Activated CD8-positive, alpha-beta memory T cell treated with anti-CD3 and anti-CD28 coated beads, Interleukin-2, amount 10 ng/mL, durations not matched to agents 7 days and 5 days (primary cell): Measurements from ENCODE around the gene PSMB11. TPM values are rescaled to one million over a fixed set of nuclear protein-coding genes. Genes with fewer than 3 reads are reported as not detected.

Experiments
- ATAC-seq: fragments of 150-1000 bp; cut with Tn5 transposase; one replicate; pipeline ENCODE4 v1.10.0; 2021; ENCODE audit warnings: moderate library complexity
- CTCF ChIA-PET: fragments of 350-600 bp; sonication (Branson Sonifier 250); formaldehyde crosslinking; loops from one replicate; lab custom pipeline; 2021; ENCODE audit warnings: antibody characterized with exemption; lab: Charles Lee
- DNase-seq: peaks from one replicate; pipeline ENCODE4 v3.0.0-alpha.2; 2020
- H3K27ac Mint-ChIP-seq: one replicate; pipeline ENCODE4 v1.8.0; 2021; ENCODE audit warnings: mild to moderate bottlenecking, mixed read lengths
- H3K27me3 Mint-ChIP-seq: one replicate; pipeline ENCODE4 v1.8.0; 2021; ENCODE audit warnings: mixed read lengths
- H3K36me3 Mint-ChIP-seq: one replicate; pipeline ENCODE4 v1.8.0; 2021; ENCODE audit warnings: mild to moderate bottlenecking, mixed read lengths
- H3K4me1 Mint-ChIP-seq: one replicate; pipeline ENCODE4 v1.8.0; 2021; ENCODE audit warnings: mixed read lengths
- H3K4me3 Mint-ChIP-seq: one replicate; pipeline ENCODE4 v1.8.0; 2021; ENCODE audit warnings: mild to moderate bottlenecking, moderate library complexity, mixed read lengths
- H3K9me3 Mint-ChIP-seq: one replicate; pipeline ENCODE4 v1.8.0; 2022; ENCODE audit warnings: low read depth, mixed read lengths
- total RNA-seq, 2 experiments: library from RNA; stranded (reverse); gene quantifications; one replicate each; pipeline ENCODE4 v1.2.3, GENCODE V29; 2021

Gene PSMB11
- total RNA-seq, 2 experiments from 2014 or later: not detected

DNA sequence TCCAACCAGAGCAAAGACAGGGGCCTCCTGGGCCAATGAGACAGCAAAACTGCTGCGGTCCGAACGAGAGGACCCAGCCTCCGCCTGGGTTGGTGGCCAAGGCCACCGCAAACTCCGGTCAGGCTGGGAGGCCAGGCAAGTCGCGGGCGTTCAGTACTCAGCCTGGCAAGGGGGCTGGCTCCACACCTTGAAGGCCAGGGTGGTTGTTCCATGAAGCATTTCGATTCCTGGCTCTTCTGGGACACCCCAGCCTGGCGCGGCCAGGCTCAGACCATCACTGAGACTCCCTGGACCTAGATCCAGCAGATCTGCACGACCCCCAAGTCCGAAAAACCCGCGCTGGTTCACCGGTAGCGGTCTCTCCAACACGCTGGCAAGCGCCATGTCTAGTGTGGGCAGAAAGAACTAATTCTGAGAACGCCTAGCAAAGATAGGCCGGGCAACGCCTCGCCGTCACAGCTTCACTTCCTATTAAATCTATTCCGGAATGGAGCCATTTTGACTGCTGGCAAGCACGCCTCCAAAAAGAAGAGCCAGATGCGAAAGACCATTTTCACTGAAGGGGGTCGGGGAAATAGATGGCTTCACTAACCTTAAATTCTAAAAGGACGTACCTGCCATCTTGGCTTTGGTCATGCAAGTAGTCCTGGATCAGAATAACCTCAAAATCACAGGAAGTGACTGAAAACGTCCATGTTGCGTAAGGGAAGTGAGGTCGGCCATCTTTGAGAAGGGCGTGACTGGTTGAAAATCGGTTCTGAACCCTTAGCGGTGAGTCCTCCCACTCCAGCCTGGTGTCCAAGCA lies 7.3 kb upstream of the PSMB11 start, which contains the start of gene PSMB5:
TSS of gene PSMB5 (minus strand) at position 403 of the 805 bp plus-strand sequence. CDS start at position 384, 19 bp downstream.
- Mint-ChIP-seq H3K36me3 (peaks cover 22% of the 10 kb centered on the region), H3K27me3 (peaks cover 3% of the 10 kb centered on the region), H3K9me3 (no peaks in the 10 kb centered on the region), H3K27ac (peak within 1 kb of the TSS; percentile 95), H3K4me3 (peak within 1 kb of the TSS; percentile 83), H3K4me1 (peaks cover 27% of the 10 kb centered on the region)
- CTCF ChIA-PET: interaction anchor here (0.9 to 3.6 kb wide), 8 partner anchors 23 to 78 kb away, joined by 3 to 14 read pairs (median 4); partner anchors contain the start of genes AJUBA and HAUS4
- DNase-seq (peak; percentile 95), ATAC-seq (peak; percentile 95)

DNA sequence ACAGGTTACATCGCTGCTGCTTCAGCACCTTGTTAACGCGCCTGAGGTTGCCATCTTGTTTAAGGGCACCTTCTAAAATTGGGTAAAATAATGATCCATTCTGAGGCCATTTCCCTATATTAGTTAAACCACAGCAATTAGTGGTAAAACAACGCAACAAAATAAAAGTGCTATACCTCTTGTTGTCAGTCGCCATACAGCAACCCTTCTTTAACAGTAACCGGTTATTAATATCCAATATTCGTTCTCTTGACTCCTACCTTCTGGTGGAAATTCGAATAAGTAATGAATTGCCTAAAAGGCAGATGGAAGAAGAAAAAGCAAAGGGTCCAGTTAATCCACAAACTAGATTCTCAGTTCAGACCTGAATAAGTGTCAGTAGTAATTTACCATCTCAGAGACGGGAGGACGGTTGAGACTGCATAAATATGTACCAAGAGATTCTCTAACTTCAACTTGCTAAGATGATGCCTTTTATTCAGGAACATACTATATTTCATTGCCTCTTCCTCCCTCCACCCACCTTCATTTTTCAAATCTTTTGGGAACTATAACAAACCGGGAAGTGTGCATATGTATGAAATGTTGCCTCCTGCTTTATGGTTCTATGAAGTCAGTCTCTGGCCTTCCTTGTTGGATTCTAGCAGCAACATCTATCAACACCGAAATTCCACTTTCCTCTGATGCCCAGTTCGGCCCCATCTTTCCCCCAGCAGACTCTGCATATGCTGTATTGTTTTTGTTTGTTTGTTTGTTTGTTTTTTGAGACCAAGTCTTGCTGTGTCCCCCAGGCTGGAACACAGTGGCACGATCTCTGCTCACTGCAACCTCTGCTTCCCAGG lies 6.5 kb upstream of the PSMB11 start:
- peaks cover 22% of the 10 kb centered on the region for H3K36me3 Mint-ChIP-seq
- CTCF ChIA-PET: interaction anchor here (1.3 to 3.6 kb wide), 3 partner anchors 23 to 54 kb away, joined by 3 to 14 read pairs (median 14); partner anchors contain the start of gene AJUBA
- no peaks in the 10 kb centered on the region for H3K9me3 Mint-ChIP-seq
- peak overlapping the region; percentile 95 for H3K27ac Mint-ChIP-seq
- ATAC-seq (no peak), DNase-seq (no peak)
- H3K4me3 Mint-ChIP-seq: peak overlapping the region; percentile 83
- H3K27me3 Mint-ChIP-seq: peaks cover 3% of the 10 kb centered on the region
- H3K4me1 Mint-ChIP-seq: peaks cover 27% of the 10 kb centered on the region

DNA sequence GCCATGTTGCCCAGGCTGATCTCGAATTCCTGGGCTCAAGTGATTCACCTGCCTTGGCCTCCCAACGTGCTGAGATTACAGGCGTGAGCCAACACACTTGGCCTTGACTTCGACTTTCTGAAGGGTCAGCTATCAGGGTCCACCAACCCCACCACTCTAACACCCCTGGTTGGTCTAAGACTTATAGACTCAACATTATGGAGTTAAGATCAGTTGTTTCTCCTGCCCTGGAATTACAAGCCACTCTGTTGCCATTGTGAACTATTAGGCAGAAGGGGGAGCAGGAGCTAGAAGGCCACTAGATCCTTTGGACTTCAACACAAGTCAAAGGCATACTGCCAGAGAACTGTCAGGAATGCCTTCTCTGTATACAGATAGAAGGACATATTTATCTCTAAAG lies 1.9 kb upstream of the PSMB11 start:
- ATAC-seq (no peak), DNase-seq (no peak)
- H3K36me3 Mint-ChIP-seq: no peaks in the 10 kb centered on the region
- H3K27me3 Mint-ChIP-seq: peaks cover 3% of the 10 kb centered on the region
- CTCF ChIA-PET: interaction anchor here (1.3 to 3.7 kb wide), 6 partner anchors 12 to 111 kb away, joined by 3 to 16 read pairs (median 9); partner anchors contain the start of genes CDH24 and PRMT5
- no peaks in the 10 kb centered on the region for H3K9me3 Mint-ChIP-seq
- peaks cover 8% of the 10 kb centered on the region for H3K4me1 Mint-ChIP-seq
- H3K4me3 Mint-ChIP-seq: no peak overlapping the region
- H3K27ac Mint-ChIP-seq: no peak overlapping the region

DNA sequence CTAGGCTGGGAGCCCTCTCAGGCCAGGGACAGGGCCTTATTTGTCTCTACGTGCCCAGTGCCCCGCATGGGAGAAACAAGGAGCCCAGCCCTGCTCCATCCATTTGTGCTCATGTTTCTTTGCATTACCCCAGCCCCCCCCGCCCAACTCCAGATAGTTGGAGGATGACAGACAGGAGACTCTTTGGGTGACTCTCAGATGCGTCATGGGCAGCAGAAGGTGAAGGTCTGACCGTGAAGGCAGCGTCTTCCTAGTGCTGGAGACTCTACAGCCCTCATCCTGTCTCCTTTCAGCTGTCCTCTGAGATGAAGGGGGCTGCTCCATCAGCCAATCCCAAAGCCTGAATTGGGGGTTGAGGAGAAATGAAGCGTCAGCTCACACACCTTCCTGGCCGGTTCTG lies 283 bp upstream of the PSMB11 start:
- CTCF ChIA-PET: interaction anchor here (1.1 to 3.7 kb wide), 4 partner anchors 11 to 55 kb away, joined by 6 to 16 read pairs (median 8); partner anchors contain the start of gene CDH24
- no peak overlapping the region for H3K27ac Mint-ChIP-seq
- no peaks in the 10 kb centered on the region for H3K4me1 Mint-ChIP-seq
- no peak overlapping the region for H3K4me3 Mint-ChIP-seq
- no peaks in the 10 kb centered on the region for H3K36me3 Mint-ChIP-seq
- no peaks in the 10 kb centered on the region for H3K9me3 Mint-ChIP-seq
- no peak for DNase-seq
- peaks cover 3% of the 10 kb centered on the region for H3K27me3 Mint-ChIP-seq
- ATAC-seq: no peak

DNA sequence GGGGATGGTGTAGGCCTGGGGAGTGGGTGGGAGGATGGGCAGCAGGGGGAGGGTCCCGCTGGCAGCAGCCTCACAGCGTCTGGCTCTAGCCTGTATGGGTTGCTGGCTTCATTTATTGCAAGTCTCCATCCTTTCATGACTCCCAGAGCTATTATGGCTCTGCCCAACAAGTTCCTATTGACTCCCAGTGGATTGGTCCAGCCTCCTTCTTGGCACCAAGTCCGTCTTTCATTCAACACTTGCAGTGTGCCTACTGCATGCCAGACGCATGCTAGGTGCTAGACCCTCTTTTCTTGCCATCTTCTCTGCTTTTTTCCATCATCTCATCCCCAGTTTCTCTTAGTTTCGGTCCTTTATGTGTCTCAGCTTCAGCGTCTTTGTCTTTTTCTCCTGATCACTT lies 1.1 kb downstream of the PSMB11 start:
- H3K4me3 Mint-ChIP-seq: no peak overlapping the region
- H3K36me3 Mint-ChIP-seq: no peaks in the 10 kb centered on the region
- H3K27ac Mint-ChIP-seq: no peak overlapping the region
- H3K27me3 Mint-ChIP-seq: peaks cover 3% of the 10 kb centered on the region
- H3K9me3 Mint-ChIP-seq: no peaks in the 10 kb centered on the region
- no peak for ATAC-seq
- no peak for DNase-seq
- CTCF ChIA-PET: interaction anchor here (1.4 to 2.3 kb wide), 4 partner anchors 13 to 61 kb away, joined by 3 to 7 read pairs (median 5); no protein-coding TSS in a partner anchor
- no peaks in the 10 kb centered on the region for H3K4me1 Mint-ChIP-seq

DNA sequence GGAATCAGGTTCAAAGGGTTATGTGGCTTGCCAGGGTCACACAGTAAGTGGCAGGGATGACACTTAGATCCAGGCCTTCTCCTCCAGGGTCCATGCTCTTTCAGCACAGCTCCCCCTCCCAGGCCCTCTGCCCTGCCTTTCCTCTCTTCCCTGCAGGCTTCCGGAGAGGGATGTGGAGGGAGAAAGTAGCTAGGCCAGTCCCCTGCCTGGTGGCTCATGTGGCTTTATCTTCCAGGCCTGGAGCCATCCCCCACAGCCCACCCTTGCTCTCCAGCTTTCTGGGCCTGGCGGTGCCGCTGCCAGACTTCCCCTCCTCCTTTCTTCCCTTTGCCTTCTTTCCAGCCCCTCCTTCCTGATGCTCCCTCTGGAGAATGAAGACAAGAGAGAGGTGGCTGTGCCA lies 1.7 kb downstream of the PSMB11 start:
- Mint-ChIP-seq H3K4me3 (no peak overlapping the region), H3K9me3 (no peaks in the 10 kb centered on the region), H3K36me3 (no peaks in the 10 kb centered on the region), H3K27me3 (peaks cover under 1% of the 10 kb centered on the region), H3K27ac (no peak overlapping the region), H3K4me1 (no peaks in the 10 kb centered on the region)
- CTCF ChIA-PET: interaction anchor here (1.1 to 2.3 kb wide), 3 partner anchors 12 to 57 kb away, joined by 4 to 7 read pairs (median 6); no protein-coding TSS in a partner anchor
- ATAC-seq (no peak), DNase-seq (no peak)

DNA sequence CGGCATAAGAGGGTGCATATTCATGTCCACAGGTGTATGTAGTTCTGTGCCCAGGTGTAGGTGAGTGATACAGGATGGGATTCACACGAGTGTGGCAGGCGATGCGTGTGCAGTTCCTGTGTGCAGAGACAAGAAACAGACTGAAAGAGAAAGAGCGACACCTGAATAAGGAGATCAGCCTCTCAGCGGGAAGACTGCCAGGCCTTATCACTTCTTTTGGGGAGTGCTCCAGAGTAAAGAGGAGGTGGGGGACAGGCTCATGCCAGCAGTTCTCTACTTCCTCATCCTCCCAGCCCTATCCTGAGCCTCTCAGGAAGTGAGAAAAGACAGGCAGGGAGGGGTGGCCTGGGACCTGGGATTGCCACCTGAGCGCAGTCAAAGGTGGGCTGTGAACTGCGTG lies 2.8 kb downstream of the PSMB11 start:
- DNase-seq (no peak), ATAC-seq (no peak)
- no peaks in the 10 kb centered on the region for H3K27me3 Mint-ChIP-seq
- H3K4me3 Mint-ChIP-seq: no peak overlapping the region
- no peaks in the 10 kb centered on the region for H3K36me3 Mint-ChIP-seq
- CTCF ChIA-PET: interaction anchor here (1.1 to 2.4 kb wide), 2 partner anchors 13 to 58 kb away, joined by 4 to 7 read pairs; partner anchors contain the start of gene CDH24
- no peaks in the 10 kb centered on the region for H3K4me1 Mint-ChIP-seq
- H3K27ac Mint-ChIP-seq: no peak overlapping the region
- H3K9me3 Mint-ChIP-seq: no peaks in the 10 kb centered on the region

DNA sequence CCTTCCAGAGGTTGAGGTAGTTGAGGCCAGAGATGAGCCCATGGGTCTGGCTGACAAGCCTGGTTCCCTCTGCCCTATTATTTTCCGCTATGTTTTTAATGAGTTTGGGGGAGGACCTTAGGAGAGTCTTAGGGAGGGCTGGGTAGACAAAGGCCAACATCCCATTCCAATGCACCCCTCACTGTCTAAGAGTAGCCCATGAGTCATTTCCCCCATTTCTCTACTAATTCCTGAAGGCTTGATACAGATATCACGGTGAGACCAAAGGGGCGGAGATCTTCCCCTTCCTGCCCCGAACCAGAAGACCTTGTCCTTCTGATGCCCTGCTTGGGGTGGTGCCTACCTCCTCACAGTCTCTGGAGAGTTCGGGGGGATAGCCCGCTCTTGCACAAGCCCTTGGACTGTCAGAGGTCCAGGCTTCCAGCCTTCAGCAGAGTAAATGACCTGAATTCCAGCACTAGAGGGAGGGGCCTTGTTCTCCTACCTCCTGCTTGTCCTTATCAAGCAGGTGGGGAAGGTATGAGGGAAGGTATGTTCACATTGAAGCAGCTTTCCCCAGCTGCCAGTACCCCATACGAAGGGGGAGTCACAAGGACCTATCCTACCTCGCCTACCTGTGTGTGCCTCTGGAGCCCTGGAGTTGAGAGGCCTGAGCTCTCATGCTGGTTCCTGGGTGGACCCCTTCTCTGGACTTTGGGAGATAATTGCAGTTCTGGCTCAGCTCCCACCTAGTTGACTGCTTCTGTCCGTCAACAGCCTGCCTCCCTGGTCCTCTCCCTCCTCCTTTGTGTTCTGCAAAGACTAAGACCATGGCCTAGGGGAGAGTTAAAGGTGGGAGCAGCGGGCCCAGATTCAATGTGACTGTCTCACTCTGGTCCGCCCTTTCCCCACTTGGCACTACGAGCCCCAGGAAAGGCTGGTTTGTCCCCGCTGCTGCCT lies 3.7 kb downstream of the PSMB11 start:
- Mint-ChIP-seq H3K9me3 (no peaks in the 10 kb centered on the region), H3K4me3 (no peak overlapping the region), H3K36me3 (no peaks in the 10 kb centered on the region), H3K27ac (no peak overlapping the region), H3K27me3 (no peaks in the 10 kb centered on the region), H3K4me1 (no peaks in the 10 kb centered on the region)
- CTCF ChIA-PET: interaction anchor here (1.6 to 2.4 kb wide), 2 partner anchors 12 to 23 kb away, joined by 7 read pairs; partner anchors contain the start of gene CDH24
- no peak for DNase-seq
- ATAC-seq: no peak

DNA sequence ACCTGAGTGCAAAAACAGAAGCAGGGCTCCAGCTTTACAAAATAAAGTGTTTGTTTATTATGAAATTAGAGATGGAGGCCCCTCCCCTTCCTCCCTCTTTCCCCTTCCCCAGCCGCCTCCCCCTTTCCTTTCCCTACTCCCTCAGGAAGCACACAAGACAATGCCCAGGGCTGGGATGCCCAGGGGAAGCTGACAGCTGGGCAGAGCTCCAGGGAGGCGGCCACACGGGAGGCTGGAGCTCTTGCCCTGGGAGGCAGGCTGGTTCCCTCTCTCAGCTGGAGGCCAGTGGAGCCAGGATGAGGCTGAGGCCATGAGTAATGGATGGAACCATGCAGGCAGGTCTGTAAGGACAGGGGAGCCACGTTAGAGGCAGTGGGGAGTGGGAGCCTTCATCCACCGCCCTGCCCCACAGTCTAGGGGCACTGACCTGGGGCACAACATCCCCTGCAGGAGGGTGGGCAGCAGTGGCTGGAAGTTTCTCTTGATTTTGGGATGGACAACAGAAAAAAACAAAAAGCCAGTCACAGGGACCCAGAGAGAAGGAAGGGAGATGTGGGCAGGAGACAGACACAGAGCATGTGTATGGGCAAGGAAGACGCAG lies 5.1 kb downstream of the PSMB11 start:
- DNase-seq (no peak), ATAC-seq (no peak)
- CTCF ChIA-PET: interaction anchor here (0.5 to 2.4 kb wide), 5 partner anchors 9 to 51 kb away, joined by 3 to 7 read pairs (median 4); partner anchors contain the start of gene CDH24
- Mint-ChIP-seq H3K9me3 (no peaks in the 10 kb centered on the region), H3K4me3 (no peak overlapping the region), H3K27ac (no peak overlapping the region), H3K4me1 (no peaks in the 10 kb centered on the region), H3K36me3 (no peaks in the 10 kb centered on the region), H3K27me3 (no peaks in the 10 kb centered on the region)

DNA sequence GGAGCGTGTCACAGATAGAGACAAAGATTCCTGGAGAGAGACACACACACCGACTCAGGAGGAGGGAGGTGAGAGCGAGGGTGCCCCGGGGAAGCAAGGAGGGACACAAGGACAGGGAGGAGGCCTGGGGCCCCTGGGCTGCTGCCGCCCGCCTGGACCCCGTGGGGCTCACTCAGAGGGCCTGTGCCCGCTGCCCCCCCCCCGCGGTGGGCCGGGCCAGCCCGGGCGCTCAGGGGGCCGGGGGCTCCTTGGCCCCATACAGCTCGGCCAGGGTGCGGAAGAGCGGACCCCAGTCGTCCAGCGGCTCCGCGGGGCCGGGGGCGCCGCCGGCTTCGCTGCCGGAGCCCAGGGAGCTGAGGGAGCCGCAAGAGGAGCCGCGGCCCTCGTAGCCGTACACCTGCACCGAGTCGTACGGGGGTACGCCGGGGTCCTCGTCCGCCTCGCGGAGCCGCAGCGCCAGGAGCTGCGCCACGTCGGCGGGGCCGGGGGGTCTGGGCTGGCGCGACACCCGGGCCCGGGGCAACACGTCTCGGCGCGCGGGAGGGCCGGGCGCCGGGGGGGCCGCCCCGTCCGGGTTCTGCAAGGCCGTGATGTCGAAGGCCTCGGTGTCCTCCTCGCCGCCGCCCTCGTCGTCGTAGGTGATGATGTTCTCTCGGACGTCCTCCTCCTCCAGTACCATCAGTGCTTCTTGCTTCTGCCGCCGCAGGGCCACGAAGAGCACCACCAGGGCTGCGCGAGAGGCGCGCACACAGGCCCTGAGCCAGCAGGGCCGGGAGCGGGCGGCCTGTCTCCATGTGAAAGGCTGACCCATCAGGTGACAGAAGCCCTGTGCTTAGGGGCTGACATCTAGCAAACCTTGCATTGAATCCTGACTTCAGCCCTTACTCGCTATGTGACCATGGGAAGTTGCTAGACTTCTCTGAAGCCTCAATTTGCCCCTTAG lies 6.0 kb downstream of the PSMB11 start:
- Mint-ChIP-seq H3K27me3 (no peaks in the 10 kb centered on the region), H3K9me3 (no peaks in the 10 kb centered on the region), H3K27ac (no peak overlapping the region), H3K4me3 (no peak overlapping the region), H3K36me3 (no peaks in the 10 kb centered on the region), H3K4me1 (no peaks in the 10 kb centered on the region)
- DNase-seq (no peak), ATAC-seq (no peak)
- CTCF ChIA-PET: interaction anchor here (0.5 to 1.9 kb wide), 5 partner anchors 14 to 195 kb away, joined by 3 to 7 read pairs (median 4); no protein-coding TSS in a partner anchor

DNA sequence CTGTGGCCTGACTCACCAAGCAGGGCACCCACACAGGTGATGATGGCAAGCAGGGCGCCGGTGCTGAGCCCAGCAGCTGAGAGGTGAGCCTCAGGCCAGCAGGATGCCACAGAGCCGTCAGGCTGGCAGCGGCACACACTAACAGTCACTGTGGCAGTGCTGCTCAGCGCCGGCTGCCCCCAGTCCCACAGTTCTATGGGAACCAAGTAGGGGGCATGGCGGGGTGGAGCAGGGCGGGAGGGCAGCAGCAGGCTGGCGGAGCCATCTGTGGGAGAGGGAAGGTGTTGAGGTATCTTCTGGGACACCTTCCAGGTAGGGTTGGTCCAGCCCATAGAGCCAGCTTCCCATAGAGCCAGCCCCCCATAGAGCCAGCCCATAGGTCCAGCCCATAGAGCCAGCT lies 7.0 kb downstream of the PSMB11 start:
- no peaks in the 10 kb centered on the region for H3K9me3 Mint-ChIP-seq
- no peaks in the 10 kb centered on the region for H3K4me1 Mint-ChIP-seq
- DNase-seq: no peak
- H3K27ac Mint-ChIP-seq: no peak overlapping the region
- no peak for ATAC-seq
- no peaks in the 10 kb centered on the region for H3K36me3 Mint-ChIP-seq
- no peaks in the 10 kb centered on the region for H3K27me3 Mint-ChIP-seq
- H3K4me3 Mint-ChIP-seq: no peak overlapping the region
- CTCF ChIA-PET: interaction anchor here (0.5 to 1.9 kb wide), 3 partner anchors 20 to 194 kb away, joined by 3 to 7 read pairs (median 5); no protein-coding TSS in a partner anchor
